Activated T-cell treated with anti-CD3 and anti-CD28 coated beads, Interleukin-2, amount 50 U/mL, for 48 hours (primary cell): ENCODE data around the gene PLXNB1.
"Not testable (repeated sequence)": the region's sequence is repeated elsewhere in the genome, so short reads cannot be mapped to it uniquely, and the experiment has no call there.

Source experiments
- DNase-seq, 2 experiments: peaks; one replicate each; pipeline ENCODE4 v3.0.0-alpha.2; 2020

Gene PLXNB1

DNA sequence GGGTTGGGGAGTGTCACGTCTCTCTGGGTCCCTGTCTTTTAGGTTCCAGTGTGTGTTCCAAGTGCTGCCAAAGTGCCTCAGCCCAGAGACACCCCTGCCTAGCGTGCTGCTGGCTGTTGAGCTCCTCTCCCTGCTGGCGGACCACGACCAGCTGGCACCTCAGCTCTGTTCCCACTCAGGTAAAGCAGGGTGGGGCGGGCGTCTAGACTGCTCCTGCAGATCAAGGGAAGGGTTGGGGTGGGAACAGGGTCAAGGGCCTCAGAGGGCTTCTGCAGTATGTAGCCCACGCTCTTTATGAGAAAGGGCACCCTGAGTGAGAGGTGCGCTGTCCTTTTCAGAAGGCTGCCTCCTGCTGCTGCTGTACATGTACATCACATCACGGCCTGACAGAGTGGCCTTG is 33.8 kb upstream of the PLXNB1 start:
- no peak for DNase-seq

DNA sequence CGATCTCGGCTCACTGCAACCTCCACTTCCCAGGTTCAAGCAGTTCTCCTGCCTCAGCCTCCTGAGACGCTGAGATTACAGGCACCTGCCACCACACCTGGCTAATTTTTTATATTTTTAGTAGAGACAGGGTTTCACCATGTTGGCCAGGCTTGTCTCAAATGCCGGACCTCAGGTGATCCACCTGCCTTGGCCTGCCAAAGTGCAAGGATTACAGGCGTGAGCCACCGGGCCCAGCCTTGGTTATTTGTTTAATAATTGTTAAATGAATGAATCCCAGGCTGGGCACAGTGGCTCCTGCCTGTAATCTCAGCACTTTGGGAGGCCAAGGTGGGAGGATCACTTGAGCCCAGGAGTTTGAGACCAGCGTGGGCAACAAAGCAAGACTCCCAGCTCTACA is 31.9 kb upstream of the PLXNB1 start:
- DNase-seq = not testable (repeated sequence)

DNA sequence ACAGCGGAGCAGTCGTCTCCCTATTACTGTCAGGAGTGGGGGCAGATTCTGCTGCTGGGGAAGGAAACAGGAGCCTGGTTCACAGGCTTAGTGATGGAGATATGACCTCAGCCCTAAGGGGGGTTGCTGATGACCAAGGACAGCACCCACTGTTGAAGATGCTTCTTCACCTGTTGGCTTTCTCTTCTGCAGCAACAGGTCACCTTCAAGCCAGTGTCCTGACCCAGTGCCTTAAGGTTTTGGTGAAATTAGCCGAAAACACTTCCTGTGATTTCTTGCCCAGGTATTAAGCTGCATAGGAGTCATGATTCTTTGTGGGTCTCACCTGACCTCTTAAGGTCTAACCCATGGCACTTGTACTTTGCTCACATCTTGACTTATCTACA is 30.6 kb upstream of the PLXNB1 start:
- no peak for DNase-seq

DNA sequence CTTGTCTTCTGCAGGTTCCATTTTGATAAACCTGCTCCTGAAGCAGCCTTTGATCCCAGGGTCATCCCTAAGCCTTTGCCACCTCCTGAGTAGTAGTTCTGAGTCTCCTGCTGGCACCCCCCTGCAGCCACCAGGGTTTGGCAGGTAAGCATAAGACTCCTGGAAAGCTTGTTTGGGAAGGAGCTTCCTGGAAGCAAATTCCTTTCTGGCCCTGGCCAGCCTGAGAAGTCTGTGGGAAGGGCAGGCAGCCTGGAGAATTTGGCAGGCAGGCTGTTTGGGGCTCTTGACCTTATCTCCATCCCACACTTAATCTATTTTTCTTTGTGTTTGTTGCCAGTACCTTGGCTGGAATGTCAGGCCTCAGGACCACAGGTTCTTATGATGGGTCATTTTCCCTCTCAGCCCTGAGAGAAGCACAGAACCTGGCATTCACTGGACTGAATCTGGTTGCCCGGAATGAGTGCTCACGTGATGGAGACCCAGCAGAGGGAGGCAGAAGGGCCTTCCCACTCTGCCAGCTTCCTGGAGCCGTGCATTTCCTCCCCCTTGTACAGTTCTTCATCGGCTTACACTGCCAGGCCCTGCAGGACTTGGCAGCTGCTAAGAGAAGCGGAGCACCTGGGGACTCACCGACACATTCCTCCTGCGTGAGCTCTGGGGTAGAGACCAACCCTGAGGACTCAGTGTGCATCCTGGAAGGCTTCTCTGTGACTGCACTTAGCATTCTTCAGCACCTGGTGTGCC is 30.1 kb upstream of the PLXNB1 start:
- no peak for DNase-seq

DNA sequence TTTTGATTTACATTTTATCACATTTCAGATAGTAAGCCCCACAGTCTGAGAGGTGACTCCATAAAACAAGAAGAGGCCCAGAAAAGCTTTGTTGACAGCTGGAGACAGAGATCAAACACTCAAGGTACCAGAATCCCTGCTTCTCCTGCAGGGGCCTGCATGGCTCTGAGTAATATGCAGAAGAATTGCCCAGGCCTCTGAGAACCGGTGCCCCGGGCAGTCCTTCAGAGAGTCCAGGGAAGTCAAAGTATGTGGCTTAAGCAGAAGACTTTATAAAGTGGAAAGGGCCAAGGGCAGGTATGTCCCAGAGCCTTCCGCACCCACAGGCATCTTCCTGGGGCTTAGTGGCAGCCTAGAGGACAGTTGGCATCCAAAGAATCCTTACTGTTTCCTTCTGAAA is 29.4 kb upstream of the PLXNB1 start:
- no peak for DNase-seq

DNA sequence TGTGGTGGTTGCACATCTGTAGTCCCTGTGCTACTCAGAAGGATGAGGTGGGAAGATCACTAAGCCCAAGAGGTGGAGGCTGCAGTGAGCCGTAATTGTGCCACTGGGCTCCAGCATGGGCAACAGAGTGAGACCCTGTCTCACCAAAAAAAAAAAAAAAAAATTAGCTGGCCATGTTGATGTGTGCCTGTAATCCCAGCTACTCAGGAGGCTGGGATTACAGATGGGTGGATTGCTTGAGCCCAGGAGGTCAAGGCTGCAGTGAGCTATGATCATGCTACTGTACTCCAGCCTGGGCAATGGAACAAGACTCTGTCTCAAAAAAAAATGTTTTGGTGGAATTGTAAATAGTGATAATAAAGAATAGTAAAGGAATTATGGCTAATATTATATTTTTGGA is 26.6 kb upstream of the PLXNB1 start:
- no peak for DNase-seq

DNA sequence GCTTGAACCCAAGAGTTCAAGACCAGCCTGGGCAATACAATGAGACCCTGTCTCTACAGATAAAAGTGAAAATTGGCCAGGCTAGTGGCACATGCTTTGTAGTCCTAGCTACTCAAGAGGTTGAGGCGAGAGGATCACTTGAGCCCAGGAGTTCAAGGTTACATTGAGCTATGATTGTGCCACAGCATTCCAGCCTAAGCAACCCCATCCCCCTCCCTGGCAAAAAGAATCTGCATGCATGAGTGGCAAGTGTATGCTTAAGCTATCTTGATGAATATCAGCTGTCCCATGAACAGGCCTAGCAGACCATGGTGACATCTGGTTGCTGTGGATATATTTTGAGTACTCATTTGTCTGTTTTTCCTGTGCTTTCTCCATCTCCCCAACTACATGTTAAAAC is 21.4 kb upstream of the PLXNB1 start:
- DNase-seq = no peak

DNA sequence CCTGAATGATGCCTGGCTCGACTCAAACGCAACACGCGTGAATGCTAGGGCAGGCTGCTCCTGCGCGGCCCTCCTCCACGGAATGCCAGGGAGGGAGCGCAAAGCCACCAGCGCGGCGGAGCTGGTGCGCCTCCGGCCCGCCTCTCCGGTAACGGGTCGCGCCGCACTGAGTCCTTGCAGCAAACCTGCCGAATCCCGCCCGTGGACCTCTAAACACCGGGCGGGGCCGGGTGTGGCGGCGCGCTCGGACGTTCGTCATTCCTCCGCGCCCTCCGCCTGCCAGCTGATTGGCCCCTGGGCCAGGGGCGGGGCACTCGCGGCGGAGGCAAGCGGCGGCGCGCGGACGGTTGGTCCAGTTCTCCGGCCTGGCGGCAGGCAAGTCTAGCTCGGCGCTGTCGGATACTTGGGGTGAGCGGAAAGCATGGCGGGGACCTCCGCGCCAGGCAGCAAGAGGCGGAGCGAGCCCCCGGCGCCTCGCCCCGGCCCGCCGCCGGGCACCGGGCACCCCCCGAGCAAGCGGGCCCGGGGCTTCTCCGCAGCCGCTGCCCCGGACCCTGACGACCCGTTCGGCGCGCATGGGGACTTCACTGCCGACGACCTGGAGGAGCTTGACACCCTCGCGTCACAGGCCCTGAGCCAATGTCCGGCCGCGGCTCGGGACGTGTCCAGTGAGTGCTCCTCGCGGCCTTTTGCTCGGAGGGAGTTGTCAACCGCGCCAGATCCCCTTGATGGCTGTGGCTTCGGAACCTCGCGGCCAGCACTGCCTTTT is 16.7 kb upstream of the PLXNB1 start, which contains the start of gene ATRIP:
Gene ATRIP (plus strand): TSS at position 313 of the 769 bp plus-strand sequence. CDS start 109 bp downstream, at position 422.
- peak; percentile 91 to 94 for DNase-seq

DNA sequence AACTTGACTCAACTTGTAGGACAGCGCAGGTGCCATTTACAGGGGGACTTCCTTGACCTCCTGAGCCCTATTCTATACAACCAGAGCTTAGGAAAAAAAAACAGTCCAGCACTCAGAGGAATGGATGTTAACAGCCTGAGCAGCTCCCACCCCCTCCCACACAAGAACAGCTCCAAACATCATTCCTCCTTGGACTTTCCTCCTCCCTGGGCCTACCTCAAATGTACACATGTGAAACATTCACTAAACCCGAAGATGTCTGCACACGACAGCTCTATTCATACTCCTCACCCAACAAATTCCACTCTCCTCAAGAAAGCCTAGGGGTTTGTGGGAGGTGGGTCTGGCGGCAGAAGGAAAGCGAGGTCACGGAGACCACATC is 16.1 kb upstream of the PLXNB1 start:
- DNase-seq = no peak

DNA sequence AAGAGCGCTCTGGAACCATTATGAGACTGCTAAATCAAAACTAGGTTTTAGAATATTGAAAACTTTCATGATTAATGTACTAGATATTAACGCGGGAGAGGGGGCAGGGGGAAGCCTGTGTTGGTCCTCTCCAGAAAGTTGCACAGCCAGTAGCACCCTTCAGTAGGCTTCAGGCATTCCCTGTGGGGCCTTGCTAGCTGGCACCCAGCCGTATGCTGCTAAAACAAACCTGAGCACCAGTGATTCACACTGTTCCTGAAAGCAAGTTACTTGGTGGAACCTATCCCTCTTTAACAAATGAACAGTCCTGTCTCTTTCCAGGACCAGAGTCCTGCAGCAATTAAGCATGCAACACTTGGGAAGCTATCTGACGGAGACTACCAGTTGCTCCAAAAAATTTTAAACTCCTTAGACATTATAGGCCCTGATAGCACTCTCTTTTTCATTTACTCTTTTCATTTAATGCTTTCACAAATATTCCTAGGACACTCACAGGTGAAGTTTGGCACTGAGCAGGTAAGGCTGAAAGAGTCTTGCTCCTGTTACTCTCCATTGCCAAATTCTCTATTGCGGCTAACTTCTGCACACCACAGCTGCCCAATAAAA is 15.5 kb upstream of the PLXNB1 start:
- no peak for DNase-seq

DNA sequence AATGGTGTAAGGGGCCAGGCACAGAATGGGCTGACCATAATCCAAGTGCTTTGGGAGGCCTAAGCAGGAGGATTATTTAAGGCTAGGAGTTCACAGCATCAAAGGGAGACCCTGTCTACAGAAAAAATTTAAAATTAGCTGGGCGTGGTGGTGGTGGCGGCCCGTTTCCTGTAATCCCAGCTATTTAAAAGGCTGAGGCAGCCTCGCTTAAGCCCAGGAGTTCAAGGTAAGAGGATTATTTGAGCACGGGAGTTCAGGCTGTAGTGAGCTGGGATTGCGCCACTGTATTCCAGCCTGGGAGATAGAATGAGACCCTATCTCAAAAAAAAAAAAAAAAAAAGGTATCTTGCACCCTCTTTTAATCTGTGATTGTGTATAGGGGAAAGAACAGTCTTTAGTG is 12.1 kb upstream of the PLXNB1 start:
- DNase-seq = no peak

DNA sequence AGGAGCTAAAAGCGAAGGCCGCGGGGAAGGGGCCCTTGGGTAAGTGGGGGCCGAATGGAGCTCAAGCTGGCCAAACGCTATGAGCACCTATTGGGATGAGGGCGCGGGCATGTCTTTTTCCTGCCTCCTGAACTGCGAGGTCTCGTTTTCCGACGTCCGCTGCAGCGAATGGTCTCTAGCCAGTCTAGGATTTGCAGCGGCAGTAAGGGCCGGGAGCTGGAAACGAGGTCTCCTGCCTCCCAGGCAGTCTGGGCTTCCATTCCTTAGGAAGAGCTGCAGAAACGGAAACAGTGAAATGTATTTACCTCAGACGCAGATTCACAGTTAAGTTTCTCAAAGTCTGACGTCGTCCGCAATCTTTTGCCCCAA is 10.7 kb upstream of the PLXNB1 start:
- DNase-seq = no peak

DNA sequence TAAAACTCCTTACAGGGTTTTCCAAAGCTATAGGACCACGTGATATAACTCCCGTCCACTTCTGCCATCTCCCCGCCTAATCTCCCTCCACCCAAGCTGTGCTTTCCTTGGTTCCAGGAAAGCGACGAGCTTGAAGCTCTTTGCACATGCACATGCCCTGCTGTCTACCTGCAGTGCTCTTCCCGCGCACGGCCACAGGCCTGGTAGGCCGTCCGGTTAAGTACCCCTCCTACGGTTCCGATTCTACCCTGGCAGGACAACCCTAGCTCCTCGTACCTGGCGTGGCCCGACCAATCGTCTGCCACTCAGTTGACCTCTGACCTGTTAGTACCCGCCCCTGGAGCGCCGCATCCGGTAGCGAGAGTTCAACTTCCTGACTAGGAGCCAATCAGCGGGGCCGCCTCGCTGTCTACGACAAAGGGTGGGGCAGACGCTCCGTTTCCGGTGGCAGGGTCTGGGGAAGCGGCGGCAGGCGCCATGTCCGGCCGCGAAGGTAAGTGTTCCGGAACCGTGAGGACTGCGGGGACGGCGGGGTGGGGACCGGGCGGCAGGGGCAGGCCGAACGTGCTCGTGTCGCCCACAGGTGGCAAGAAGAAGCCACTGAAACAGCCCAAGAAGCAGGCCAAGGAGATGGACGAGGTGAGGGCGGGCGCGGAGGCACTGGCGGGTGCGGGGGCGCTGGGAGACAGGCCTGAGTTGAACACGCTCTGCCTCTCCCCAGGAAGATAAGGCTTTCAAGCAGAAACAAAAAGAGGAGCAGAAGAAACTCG is 10.1 kb upstream of the PLXNB1 start, which contains the start of the genes CCDC51 and TMA7:
Gene CCDC51 (minus strand): TSS at position 300 of the 770 bp plus-strand sequence. CDS start 4,991 bp downstream, outside the sequence.
Gene TMA7 (plus strand): TSS at position 438 of the 770 bp plus-strand sequence. CDS start 40 bp downstream, at position 478.
- DNase-seq = peak; percentile 98 to 99

DNA sequence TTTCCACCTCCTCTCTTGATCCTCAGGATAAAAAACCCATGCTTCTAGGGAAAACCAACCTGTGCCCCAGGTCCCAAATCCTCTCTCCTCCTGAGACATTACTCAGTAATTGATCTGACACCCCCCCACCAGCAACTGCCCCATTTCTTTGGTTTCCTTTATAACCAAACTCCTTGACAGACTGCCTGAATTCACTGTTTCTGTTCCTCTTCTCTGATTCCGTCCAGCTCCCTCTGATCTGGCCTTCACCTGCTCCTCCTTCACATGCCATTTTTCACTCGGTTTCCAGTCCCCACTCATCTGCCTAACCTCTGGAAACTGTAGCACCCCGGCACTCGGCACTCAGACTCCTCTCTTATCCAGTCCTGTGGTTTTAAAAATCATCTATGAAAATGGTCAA is 7.9 kb upstream of the PLXNB1 start:
- DNase-seq = no peak

DNA sequence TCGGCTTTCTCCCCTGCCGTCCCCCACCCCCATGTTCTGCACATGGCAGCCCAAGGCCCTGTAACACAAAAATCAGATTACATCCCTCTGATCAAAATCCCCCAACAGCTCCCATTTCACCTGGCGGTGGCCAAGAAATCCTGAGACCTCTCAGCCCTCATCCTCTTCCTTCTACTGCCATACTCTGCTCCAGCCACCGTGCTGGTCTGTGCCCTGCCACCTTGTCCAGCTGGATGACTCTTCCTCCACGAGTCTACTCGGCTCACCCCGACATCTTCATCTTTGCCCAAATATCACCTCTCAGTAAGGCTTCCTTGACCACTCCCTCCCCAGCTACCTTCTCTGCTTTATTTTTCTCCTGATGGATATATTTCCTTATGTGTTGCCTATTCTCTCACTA is 7.0 kb upstream of the PLXNB1 start:
- DNase-seq = no peak

DNA sequence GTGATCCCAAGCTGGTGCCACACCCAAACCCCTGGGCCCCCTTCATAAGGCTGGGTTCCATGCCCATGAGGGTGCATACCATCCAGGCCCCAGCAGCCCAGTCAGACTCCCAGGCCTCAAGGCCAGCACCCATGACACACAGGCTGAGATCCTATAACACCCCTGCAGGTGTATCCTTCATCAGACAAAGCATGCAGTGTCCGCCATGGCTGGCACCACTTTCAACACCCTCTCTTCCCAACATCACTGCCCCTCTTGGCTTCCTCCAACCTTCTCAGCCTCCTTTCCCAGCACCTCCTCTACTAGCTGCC is 6.5 kb upstream of the PLXNB1 start:
- no peak for DNase-seq

DNA sequence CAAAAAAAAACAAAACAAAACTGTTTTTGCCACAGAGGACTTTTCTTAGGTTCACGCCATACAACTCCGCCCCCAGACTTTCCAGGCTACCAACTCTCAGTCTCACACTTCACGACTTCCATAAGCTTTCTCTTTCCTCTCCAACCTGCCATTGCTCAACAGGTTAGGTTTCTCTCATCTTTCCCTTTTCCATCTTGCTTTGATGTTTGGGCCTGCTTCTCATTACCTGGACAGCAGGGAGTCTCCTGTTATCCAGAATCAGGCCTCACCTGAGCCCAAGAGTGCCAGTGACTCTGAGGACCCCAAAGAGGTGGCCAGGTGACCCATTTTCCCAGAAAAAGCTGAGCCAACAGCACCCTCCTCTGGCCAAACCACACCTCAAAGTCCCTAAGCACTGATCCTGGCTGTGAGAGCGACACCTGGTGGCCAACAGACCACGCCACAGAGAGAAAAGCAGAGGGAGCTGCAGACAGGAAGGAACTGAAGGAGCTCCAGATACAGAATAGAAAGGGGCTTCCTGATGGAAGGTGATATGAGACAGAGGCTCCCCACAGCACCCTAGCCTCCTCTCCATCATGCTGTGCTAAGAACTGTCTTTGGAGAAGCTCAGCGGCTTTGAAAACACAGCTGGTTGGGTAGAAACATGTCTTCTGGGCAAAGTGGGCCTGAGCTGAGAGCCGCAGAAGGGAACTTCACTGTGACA is 6.0 kb upstream of the PLXNB1 start:
- peak; percentile 91 for DNase-seq

DNA sequence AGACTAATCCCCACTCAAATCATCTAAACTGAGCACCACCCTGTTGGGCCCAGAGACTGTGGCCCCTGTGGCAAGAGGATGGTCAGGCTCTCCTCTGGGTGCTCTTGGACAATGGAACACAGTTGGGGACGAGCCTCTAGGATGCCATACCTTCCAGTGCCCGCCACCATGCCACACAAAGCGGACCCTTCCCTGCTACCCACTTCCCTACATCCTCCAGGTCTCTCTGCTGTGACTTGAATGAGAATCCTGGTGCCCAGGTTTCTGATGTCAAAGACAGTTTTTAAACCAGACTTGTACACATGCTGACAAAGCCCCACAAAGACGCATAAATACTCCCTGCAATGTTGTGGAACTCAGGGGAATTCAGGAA is 5.3 kb upstream of the PLXNB1 start:
- DNase-seq = no peak

DNA sequence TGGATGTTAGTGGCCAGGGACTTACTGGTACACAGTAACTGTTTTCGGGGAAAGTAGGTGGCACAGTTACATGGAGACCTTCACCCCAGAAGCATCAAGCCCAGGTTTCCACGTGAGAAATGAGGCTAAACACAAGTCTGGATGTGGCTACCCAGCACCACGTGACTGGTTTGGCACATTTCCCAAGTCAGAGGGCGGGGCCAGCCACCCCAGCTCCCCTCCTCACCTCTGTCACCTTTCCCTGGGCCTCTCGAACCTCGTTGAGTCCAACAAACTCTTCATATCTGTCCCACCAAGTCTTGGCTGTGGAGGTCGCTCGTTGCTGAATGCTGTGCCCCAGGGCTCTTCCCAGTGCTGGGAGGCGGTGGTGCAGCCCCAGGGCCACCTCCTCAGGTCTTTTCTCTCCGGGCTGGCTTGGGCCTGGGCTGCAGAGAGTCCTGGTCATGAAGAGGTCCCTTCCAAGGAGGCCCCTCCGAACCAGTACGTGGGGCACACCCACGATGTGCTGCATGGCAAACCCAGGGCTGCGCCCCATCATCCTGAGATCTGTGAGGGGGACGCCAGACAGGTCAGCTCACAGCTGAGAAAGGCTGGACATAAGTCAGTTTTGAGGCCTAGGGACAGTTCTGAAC is 4.8 kb upstream of the PLXNB1 start:
- no peak for DNase-seq

DNA sequence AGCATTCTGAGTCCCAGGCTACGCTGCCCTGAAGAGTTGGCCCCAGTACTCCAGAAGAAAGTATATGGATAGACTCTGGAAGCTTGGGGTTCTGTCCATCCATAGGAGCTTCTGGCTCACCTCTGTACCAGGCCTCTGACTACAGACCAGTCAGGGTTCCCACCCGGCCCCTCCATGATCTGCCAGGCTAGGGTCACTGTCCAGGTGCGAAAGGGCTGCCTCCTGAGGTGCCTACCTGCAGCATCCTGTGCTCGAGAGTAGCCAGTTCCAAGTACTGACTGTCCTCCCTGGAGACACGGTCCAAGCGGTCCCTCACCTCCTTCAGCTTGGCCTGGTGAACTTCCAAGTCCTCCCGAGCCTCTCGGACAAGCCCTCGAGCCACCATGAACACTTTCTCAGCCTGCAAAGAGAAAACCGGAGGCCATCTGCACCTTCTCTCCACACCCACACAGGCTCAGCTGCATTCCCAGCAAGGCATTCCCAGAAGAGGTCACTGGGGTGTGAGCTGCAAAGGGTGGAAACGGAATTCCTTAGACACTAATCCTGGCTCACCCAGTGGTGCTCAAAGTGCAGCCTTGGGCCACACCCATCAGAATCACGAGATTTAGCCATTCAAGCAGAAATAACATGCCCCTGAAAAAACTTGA is 3.7 kb upstream of the PLXNB1 start:
- DNase-seq = no peak
